HEK293T (cell line): Measurements from ENCODE around the gene THAP10.

Experiments used
- BHLHE40 ChIP-seq: fragments of 450-650 bp; IDR thresholded peaks from 2 replicates; pipeline ENCODE4 v1.6.1; 2016; ENCODE audit warnings: mild to moderate bottlenecking, moderate library complexity, borderline replicate concordance
- ELF4 ChIP-seq: fragments of 450-650 bp; IDR thresholded peaks from 2 replicates; pipeline ENCODE4 v1.6.1; 2017; ENCODE audit warnings: antibody characterized with exemption
- FOXA1 ChIP-seq: fragments of 450-650 bp; IDR thresholded peaks from 2 replicates; pipeline ENCODE4 v1.6.1; 2016; ENCODE audit warnings: mild to moderate bottlenecking
- FOXM1 ChIP-seq: fragments of 450-650 bp; IDR thresholded peaks from 2 replicates; pipeline ENCODE4 v1.6.1; 2017; ENCODE audit warnings: mild to moderate bottlenecking, borderline replicate concordance
- HDGF ChIP-seq: fragments of 450-650 bp; IDR thresholded peaks from 2 replicates; pipeline ENCODE4 v1.6.1; 2017; ENCODE audit warnings: antibody characterized with exemption, borderline replicate concordance
- L3MBTL2 ChIP-seq: fragments of 450-650 bp; conservative IDR thresholded peaks from 2 replicates; pipeline ENCODE4 v1.6.1; 2016; ENCODE audit warnings: mild to moderate bottlenecking
- LEF1 ChIP-seq: fragments of 450-650 bp; IDR thresholded peaks from 2 replicates; pipeline ENCODE4 v1.6.1; 2017; ENCODE audit warnings: mild to moderate bottlenecking, borderline replicate concordance
- SP1 ChIP-seq: fragments of 450-650 bp; IDR thresholded peaks from 2 replicates; pipeline ENCODE4 v1.6.1; 2017
- SUZ12 ChIP-seq: fragments of 450-650 bp; IDR thresholded peaks from 2 replicates; pipeline ENCODE4 v1.6.1; 2016; ENCODE audit warnings: mild to moderate bottlenecking
- ZNF384 ChIP-seq: fragments of 450-650 bp; IDR thresholded peaks from 2 replicates; pipeline ENCODE4 v1.6.1; 2016

DNA sequence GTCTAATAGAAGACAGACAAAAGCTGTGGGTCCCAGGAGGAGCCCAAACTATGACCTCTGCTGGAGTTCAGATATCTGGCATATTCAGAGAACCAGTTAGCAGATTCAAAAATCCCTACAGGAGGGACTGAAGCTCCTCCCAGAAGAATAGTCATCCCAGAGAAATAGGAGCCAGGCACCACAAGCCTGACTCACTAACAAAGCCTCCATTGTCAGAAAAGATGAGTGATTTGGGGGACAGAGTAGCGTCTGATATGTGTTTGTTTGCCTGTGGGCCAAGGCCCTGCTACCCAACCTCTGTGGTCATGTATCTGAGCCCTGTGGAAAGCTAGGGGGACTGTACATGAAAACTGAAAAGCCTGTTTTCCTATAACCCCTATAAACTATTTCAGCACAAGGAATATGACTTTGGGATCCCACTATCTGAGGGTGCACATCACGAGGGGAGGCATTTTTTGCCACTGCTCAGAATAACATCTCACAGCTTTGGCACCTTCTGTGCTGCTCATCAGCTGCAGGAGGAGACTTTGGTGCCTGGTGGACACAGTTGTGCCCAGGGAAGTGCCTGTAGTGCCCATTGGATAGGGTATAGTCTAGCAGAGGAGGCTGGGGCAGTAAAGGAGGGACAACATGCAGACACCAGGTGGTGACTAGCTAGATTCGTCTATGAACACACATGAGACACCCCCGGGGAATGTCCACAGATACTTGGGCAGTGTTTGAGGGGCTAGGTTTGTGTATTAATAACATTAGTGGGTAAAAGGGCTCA lies 28.6 kb downstream of the THAP10 start:
- TF ChIP-seq ZNF384: no peak
- no peak for TF ChIP-seq ELF4
- TF ChIP-seq FOXA1: no peak
- TF ChIP-seq BHLHE40: no peak
- TF ChIP-seq SP1: no peak
- no peak for TF ChIP-seq HDGF
- no peak for TF ChIP-seq LEF1
- no peak for TF ChIP-seq FOXM1
- TF ChIP-seq SUZ12: no peak
- no peak for TF ChIP-seq L3MBTL2
